EL (cell line): ENCODE results near the gene ASPG.

Source experiments
- DNase-seq: peaks from one replicate; pipeline ENCODE4 v3.0.0-alpha.2; 2016

ASPG gene

DNA sequence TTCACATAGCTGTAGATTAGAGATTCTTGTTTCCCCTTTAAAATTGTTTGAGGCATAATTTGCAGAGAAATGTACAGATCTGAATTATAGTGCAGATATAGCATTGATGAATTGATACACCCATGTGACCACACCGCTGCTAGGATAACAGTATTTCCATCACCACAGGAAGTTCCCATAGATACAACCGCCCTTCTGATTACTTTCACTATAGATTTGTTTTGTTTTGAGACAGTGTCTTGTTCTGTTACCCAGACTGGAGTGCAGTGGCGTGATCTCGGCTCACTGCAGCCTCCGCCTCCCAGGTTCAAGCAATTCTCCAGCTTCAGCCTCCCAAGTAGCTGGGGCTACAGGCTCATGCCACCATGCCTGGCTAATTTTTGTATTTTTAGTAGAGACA is 8.8 kb upstream of the ASPG start:
- no peak for DNase-seq

DNA sequence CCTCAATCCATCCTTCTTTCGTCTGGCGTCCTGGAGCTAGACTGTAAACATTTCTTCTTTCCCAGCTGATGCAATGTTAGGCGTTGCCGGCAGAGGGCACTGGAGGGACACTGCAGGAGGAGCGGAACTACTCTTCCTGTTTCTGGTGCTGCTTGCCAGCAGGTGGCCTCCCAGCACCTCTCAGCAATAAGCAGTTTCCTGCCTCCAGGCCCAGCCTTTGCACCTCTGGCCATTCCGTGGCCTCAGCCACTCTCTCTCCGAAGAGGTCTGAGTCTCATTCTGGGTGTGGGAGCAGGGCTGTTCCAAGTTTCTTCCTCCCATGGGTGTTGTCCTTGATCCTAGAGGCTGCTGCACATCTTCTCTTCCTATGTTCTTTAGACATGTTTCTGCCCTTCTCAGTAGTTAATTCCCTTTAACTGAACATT is 7.5 kb upstream of the ASPG start:
- DNase-seq = peak; percentile 85

DNA sequence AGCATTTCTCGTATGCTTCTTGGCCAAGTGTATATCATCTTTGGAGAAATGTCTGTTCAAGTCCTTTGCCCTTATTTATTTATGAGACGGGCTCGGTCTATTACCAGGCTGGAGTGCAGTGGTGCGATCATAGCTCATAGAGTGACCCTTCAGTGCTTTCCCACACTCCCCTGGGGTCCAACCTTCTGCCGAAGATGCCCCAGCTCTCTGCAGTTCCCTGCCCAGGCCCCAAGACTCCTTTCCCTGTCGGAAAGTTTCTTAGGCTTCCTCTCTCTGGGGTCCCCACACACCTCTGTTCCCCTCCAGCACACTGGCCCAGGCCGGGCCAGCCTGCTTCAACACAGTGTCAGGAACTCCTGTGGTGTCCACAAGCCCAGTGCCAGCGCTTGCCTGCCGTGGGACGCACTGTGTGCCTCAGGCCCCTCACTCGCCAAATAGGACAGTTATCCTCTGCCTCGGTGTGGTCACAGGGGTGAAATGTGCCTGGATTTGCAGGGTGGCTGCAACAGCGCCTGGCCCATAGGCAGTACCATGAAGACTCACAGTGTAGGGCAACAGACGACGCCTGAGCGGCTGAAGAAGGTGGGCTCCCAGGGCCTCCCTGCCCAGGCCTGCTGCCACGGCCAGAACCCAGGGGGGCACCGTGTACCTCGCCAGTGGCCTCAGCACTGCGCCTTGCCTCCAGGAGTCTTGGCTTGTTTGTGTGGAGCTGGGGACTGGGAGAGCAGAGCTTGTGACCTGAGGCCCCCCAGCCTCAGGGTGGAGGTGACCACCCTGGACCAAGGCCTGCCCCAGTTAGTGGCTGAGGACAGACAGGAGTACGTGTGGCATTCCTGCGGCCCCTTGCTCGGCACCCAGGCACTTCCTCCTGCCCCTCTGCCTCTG is 4.9 kb upstream of the ASPG start:
- DNase-seq = no peak

DNA sequence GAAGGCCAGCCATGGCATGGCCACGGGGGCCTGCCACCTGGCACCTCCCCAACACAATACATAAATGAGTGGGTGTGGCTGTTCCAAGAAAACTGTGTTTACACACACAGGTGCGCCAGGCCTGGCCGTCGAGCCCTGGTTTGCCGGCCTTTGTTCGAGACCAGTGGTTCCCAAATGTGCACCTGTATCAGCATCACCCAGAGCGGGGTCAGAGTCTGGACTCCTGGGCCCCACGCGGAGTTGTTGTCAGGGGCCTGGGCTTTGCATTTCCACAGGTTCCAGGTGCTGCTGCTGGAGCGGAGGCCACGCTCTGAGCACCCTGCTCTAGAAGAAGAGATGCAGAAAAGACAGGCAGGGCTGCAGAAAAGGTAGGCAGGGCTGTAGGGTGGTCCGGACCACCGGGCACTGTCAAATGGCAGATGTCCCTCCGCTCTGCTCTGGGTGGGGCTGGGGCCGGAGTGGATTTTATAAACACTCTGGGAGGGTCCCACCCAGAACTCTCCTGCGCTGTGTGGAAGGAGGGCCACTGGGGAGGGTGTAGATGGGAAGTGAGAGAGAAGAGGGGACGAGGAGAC is 4.2 kb upstream of the ASPG start:
- DNase-seq = no peak

DNA sequence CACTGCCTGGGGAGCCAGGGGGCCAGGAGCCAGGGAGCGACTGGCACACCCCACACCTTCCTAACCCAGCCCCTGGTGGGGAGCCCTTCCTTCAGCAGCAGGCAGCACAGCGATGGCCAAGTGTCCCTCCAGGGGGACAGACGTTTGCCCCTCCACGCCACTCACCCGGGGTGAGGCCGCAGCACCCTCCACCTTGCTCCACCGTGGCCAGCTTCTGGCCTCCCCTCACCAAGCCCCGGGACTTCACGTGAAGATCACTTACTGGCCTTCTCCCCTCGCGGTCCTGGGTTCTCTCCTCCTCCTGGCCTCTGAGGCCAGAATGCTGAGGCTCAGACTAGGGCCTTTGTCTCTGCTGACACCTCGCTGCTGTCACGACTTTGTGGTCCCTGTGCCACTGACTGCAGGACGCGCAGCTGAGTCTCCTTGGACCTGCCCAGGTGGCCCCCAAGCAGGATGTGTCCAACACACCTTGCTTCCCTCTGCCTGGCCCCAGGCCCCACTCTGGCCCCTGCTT is 3.5 kb upstream of the ASPG start:
- DNase-seq = no peak

DNA sequence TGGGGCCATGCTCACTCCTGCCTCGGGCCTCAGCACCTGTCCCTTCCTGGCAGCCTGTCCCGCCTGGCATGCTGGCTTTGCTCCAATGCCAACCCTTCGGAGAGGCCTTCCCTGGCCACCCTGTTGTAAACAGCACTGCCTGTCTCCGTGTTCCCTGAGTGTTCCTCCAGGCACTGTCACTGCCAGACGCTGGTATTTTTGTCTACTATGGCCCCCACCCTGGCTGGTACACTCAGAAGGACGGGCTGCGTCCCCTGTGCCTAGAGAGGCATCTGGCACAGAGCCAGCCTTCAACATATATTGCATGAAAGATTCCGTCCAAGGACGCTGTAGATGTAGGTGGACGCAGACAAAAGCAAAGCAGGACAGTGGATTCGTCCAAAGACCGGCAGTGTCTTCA is 2.7 kb upstream of the ASPG start:
- DNase-seq = no peak

DNA sequence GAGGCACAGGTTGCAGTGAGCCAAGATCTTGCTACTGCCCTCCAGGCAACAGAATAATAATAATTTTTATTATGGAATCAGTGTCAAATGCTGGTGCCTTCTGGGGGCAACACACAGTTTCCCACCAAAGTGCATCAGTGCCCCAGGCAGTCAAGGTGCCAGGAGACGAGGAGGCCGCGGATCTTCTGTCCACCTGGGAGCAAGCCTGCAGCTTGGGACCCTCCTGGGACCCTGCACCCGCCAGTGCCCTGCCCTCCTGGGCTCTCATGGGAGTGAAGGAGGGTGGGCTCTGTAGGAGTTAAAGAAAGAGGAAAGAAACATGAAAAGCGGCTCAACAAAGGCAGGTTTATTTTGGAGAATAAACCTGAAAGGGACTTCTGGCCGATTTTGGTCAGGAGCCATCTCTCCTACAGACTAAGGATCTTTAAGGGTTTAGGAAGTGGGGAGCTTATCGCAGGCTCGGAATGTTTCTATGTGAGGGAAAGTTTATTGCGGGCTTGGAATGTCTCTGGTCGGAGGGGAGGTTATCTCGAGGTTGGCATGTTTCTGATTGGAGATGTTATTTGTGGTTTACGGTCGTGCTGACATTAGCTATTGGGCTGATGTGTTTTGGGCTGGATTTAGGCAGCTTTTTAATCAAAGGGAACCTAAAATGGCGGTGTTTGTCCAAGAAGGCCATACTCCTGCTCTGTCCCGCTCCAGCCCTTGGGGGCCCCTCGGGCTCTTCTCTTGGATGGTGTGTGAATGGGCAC is 1.1 kb upstream of the ASPG start:
- DNase-seq = no peak

DNA sequence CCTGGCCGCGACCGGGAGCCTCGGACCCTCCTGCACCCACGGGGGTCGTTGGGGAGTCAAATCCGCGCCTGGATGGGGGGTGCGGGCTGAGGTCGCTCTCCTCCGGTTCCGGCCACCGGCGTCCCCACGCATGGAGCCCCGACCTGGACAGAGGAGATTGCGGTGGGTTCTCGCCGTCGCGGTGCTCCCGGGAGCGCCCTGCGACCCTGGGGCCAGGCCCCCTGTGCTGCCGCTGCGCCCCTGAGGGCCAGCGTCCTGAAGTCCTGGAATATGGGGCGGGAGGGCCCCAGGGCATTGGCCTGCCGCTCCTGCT is 345 bp downstream of the ASPG start:
- DNase-seq = no peak

DNA sequence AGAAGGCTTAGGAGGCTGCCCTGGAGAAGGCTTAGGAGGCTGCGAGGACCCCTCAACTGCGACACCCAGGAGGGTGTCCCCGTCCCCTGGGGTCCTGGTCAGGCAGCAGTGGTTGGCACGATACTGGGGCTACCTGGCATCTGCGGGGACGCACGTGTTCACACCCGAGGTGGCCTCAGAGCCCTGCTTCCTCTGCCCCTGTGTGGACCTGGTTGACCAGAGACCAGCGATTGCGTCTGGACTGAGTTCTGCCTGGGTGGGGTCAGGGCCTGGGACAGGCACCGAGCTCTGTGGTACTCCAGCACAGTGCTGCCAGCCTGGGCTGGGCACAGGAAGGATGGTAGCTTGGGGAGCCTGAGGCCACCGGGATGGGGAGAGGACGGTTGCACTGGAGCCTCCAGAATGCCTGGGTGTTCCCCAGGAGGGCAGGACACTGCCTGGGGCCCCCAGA is 735 bp downstream of the ASPG start:
- no peak for DNase-seq

DNA sequence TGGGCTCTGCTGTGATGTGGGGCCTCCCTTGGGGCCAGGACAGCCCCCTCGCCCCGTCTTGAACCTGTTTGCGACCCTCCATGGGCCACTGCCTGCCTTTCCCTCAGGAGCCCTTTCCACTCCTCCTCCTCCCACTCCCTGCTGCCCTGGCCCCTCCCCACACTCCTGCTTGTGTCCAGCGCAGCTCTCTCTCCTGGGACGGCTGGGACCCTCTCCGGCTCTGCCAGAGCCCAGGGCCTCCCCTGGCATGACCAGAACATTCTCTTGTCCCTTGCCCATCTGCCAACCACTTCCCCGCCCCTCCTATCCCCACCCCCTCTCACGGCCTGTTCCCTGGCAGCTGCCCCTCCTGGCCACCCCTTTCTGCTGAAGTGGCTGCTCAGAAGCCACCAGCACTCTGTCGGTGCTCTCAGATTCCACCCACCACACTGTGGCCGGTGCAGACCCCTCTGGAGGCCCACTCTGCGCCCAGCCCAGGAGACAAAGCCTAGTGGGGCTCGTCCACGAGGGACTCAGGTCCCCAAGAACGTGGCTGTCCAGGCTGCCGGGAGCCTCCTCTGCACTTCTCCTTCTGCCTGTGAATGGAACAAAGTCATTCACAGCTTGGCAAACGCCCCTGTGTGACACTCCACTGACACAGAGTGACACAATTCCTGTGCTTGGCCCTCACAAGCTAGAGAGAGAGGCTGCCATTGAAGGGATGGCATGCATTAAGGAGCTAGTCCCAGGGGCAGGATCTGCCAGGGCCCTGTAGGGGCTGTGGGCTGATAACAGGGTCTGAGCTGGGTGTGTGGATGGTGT is 1.4 kb downstream of the ASPG start:
- no peak for DNase-seq

DNA sequence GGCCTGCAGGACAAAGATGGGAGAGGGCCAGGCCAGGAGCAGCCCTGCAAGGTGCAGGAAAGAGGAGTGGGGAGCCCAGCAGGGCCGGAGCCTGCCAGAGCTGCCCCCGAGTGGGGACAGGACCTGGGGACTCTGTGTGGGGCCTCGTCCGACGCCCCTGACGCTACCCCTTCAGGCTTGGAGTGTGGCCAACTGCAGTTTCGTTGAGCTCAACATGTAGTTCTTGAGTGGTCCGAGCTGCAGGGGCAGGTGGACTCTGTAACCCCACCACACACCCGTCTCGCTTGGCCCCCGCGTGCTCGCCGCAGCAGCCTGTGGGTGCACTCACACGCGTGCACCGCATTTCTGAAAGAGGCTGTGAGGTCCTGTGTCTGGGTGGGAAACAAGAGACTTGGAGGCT is 2.0 kb downstream of the ASPG start:
- DNase-seq = no peak

DNA sequence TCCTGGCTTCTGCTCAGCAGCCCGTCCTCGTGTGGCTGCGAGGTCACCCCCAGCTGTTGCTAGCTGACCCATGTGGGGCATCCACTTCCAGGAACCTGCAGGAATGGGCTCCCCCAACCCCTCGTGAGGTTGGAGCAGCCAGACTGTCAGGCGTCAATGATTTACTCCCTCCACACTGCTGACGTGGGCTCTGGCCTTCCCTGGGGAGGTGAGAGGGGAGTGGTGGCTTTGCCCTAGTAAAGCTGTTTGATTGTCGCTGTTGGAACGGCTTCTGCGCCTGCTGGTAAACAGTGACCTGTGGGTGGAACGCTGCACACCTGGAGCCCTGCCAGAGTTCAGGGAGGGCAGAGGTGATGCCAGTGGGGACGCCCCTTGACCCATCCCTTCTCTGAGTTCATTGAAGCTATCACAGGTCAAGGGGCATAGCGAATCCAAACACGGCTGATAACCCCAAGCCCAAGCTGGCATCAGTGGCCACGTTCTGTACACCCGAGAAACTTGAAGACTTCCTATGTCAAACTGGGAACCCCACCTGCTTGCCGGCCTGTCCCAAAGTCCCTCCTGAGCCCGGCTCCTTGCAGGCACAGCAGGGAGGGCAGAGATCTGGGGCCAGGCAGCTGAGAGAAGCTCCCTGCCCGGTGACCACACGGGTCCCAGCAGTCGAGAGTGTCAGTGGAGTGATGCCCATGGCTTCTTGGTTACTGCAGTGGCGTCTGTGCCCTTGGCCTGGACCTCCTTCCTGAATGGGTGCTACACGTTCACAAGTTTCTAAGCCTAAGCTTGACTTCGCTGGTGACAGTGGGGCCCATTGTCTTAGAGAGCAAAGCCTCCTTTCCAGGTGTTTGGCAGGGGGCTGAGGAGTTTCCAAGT is 2.7 kb downstream of the ASPG start:
- no peak for DNase-seq

DNA sequence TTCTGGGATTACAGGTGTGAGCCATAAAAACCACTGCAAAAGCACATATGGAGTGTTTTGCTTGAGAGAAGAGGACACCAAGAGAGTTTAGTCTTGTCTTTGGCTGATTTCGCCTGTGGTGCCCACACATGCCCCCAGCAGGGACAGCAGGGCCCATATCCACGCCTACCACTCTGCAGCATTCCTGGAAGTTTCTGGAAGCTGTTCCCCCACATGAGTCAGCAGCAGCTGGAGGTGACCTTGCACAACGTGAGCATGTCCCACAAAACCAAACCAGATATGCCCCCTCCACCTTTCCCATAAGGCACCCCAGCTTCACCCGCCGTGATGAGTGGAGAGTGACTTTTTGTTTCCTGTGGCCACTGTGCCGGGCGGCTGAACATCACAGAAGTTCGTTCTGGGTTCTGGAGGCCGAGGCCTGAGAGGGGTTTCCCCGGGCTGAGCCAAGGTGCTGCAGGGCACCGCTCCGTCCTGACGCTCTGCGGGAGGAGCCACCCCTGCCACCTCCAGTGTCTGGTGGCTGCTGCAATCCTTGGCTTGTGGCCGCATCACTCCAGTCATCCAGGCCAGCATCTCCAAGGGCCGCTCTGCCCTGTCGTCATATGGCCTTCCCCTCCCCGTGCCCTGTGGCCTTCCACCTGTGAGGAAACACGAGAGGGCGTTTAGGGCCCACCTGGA is 4.7 kb downstream of the ASPG start:
- DNase-seq = no peak

DNA sequence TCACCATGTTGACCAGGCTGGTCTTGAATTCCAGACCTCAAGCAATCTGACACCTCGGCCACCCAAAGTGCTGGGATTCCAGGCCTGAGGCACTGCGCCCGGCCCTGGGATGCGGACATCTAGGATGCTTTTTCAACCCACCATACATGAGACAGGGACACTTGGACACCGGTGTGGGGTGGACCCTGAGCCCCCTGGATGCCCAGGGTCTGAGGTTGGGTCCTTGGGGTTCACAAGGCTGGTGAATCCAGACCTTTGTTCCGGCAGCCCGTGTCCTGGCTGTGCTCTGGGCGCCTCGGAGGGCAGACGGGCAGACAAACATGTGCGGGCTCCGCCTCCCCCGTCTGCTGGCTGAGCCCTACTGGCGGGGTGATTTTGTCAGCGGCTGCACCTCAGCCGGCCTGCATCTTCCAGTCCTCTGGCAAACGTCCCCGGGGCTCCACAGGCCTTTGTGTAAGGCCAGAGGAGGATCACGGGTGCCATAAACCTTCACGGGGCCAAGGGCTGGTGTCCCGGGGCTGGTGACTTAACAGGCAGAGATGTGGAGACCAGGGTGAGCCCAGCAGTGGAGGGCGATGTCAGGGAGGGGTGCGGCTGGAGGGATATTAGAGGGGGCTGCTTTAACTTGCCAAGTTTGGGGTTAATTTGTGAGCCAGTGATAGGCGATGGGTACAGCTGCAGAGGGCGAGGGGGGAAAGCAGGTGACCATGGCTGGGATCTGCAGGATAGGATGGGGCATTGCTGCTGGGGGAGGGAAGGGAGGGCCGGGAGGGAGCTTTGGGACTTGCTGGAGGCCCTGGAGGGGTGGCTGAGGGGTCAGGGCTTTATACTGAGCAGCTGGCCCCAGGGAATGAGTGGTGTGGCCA is 5.8 kb downstream of the ASPG start:
- DNase-seq = no peak

DNA sequence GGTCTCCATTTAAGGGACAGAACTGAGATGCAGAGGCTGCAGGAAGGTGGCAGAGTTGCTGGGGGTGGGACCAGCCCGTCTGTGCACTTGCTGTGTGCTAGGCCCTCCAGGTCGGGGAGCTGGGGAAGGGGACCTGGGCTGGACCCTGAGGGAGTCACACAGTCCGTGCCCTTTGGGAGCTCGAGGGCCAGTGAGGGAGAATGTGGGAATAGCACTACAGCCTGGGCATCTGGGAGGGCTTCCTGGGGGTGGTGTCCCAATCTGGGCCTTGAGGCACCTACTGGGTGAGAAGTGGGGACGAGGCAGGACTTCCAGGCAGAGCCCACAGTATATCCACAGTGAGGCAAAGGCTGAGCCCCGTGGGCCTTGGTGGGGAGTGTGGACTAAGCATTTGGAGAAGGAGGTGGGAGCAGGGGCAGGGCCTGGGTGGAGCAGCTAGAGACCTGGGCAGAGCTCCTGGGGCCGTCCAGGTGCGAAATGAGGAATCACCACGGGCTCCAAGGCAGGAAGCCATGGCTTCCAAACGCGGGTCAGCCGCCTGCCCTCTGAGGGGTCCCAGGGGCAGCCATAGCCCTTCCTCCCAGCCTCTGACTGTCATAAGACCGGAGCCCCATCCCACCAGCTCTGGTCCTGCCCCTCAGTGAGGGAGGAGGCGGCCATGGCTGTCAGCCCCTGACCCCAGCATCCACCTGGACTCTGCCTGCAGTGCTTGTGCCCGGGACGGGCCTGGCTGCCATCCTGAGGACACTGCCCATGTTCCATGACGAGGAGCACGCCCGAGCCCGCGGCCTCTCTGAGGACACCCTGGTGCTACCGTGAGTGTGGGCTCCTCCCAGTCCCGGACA is 6.6 kb downstream of the ASPG start:
- DNase-seq = no peak

DNA sequence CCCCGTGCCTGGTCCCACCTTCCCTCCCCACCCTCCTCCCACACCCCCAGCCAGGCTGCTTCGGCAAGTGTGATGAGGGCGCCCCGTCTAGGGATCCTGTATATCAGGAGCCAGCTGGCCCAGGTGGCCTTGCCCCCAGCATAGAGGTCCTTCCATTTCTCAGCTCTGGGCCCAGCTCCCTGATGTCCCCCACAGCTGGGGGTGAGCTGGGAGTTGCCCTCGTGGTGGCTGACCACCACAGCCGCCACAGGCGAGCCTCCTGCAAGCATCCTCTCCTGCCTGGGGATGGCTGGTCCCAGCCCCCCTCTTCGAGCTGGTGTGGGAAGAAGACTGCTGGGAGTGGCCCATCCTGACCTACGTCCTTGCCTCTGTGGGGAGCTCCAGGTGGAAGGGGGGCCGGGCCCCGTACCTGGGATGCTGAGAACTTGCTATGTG is 7.4 kb downstream of the ASPG start:
- no peak for DNase-seq

DNA sequence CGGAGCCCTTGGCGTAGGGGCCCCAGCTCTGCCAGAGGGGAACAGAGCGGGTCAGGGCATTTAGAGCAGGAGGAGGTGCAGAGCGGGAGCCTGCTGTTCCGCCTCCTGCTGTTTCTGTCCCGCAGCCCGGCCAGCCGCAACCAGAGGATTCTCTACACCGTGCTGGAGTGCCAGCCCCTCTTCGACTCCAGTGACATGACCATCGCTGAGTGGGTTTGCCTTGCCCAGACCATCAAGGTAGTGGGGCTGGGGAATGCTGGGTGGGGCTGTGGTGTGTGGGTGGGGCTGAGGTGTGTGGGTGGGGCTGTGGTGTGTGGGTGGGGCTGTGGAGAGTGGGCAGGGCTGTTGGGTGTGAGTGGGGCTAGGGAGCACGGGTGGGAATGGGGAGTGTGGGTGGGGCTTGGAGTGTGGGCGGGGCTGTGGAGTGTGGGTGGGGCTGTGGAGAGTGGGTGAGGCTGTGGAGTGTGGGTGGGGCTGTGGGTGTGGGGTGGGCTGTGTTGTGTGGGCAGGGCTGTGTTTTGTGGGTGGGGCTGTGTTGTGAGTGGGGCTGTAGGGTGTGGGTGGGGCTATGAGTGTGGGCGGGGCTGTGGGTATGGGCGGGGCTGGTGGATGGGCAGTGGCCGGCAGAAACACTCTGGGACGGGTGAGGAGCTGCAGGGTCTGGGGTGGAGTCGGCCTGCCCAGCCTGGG is 8.0 kb downstream of the ASPG start:
- DNase-seq = no peak

DNA sequence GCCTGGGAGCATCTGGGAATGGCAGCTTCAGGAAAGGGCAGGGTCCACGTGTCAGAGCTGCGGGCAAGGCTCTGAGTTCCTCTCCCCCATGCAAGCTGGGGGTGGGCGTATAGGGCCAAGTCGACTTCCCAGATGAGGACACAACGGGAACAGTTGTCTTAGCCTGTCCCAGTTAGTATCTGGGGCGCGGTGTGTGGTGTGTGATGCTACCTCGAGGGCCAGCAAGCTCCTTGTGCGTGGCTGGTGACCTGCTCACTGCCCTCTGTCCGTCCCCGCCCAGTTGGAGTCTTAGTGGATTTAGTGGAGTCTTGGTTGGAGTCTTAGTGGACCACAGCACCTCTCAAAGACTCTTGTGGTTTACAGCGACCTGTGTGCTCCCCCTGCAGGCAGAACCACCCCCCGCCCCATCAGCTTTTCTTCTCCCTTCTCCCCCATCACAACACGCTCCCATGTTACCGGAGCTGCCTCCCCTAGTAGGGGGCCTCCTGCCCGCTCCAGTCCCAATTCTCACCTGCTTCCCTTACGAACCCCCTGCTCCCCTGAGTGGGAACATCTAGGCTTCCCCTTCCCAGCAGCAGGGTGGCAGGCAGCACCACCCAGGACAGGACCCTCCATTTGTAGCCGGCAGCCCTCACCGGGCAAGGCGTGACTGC is 8.7 kb downstream of the ASPG start:
- no peak for DNase-seq
